GM12875 (cell line): ENCODE results near the gene APP.

ENCODE experiments used
- H3K4me3 ChIP-seq: one replicate; pipeline ENCODE4 v1.5.1; 2011; ENCODE audit warnings: low read depth, low read length, control low read depth
- TF ChIP-seq, protein P1 (sequence below): IDR thresholded peaks from 2 replicates; pipeline ENCODE4 v1.5.1; 2011; ENCODE audit warnings: low read depth, mild to moderate bottlenecking, control low read depth, inconsistent platforms, low read length, moderate library complexity, borderline replicate concordance; ENCODE audit not compliant: insufficient read depth

APP gene

GRCh38 chr21:26106562-26106961 lies 64.0 kb downstream of the APP start:
- H3K4me3 ChIP-seq, result no peak overlapping the region

DNA sequence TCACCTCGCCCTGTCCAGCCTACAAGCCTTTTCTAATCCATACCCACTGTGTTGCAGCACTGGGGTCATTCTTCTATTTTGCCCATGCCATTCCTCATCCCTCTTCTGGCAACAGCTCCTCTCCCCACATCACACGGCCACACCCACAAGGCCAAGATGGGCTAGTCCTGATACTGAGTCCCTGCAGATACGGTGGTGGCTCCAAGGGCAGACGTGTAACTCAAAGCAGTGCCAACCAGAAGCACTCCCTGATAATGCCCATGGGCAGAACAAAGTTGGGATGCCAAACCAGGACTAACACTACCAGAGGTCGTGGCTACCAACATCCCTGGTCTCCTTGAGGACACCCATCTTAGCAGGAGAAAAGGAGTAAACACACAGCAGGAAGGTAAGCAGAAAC lies 64.8 kb downstream of the APP start:
- H3K4me3 ChIP-seq, result no peak overlapping the region
- TF ChIP-seq, protein P1, sequence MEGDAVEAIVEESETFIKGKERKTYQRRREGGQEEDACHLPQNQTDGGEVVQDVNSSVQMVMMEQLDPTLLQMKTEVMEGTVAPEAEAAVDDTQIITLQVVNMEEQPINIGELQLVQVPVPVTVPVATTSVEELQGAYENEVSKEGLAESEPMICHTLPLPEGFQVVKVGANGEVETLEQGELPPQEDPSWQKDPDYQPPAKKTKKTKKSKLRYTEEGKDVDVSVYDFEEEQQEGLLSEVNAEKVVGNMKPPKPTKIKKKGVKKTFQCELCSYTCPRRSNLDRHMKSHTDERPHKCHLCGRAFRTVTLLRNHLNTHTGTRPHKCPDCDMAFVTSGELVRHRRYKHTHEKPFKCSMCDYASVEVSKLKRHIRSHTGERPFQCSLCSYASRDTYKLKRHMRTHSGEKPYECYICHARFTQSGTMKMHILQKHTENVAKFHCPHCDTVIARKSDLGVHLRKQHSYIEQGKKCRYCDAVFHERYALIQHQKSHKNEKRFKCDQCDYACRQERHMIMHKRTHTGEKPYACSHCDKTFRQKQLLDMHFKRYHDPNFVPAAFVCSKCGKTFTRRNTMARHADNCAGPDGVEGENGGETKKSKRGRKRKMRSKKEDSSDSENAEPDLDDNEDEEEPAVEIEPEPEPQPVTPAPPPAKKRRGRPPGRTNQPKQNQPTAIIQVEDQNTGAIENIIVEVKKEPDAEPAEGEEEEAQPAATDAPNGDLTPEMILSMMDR, result no peak

More at GRCh38 chr21:26106562-26106961, 64.0 kb downstream of the APP start:
- TF ChIP-seq, protein P1, result no peak

DNA sequence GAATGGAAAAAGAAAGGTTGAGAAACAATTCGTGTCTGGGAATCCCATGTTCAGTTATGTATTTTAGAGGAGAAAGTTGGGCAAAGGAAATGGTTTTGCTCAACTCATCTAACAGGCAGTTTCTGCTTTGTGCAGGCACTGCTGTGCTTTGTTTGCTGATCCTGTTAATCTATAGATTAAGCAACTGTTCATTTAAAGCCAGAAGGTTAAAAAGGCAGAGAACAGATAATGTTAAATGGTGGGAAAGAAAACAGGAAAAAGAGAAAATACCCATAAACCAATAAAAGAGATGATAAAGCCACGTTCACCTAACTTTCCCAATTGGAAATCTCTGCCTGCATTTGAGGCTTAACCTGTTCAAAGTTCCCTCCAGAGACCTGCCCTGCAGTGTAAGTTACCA lies 70.0 kb downstream of the APP start:
- TF ChIP-seq, protein P1, result no peak

DNA sequence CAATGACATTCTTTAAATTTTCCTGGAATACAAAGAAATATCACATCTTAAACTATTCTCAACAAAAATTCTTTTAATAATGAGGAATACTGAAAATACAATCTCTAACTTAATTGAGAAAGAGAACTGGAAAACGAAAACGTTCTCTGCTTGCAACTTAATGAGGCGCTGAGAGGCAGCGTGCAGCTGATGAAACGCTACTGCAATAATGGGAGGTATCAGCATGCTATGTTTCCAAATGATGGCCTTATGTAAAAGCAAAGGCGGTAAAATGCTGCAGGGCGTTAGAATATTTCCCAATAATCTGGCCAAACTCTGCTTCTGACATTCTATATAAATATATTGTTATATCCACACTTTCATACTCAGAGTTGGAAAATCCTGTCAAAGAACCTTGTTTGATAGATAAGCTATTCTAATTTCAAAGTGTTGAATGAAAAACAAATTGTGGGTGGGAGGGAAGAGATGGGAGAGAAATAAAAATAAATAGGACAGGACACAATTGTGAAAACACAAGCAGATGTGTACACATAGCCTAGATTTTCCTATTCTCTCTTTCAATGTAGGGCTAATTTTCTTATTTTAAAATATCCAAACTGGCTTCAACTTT lies 70.9 kb downstream of the APP start:
- H3K4me3 ChIP-seq, result no peak overlapping the region
- TF ChIP-seq, protein P1, result no peak

More for the DNA sequence above, 70.0 kb downstream of the APP start:
- no peak overlapping the region for H3K4me3 ChIP-seq

DNA sequence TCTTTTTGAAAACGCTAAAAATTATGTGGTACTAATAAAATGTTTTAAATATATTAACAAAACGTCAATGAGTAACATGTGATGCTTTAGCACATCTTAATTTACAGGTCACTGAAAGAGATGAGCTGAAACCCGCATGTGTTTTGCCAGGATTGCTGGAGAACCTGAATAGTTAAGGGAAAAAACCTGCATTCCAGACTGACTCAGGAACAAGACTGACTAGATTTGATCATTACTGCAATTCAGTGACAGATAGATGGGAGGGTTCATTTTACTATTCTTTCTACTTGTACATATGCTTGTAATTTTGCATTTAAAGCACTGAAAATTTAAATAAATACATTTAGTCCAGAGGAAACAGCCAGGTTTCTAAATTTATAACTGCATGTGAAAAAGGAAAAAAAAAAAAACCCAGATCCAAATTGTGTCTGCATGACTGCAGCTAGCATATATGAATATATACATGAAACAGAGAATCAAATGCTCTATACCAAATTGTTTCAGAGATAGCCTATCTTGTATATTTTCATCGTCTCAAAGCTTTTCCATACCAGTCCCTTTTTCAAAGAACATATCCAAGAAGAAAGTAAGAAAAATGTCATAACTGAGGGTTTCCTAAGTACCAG lies 71.7 kb downstream of the APP start:
- H3K4me3 ChIP-seq, result no peak overlapping the region

DNA sequence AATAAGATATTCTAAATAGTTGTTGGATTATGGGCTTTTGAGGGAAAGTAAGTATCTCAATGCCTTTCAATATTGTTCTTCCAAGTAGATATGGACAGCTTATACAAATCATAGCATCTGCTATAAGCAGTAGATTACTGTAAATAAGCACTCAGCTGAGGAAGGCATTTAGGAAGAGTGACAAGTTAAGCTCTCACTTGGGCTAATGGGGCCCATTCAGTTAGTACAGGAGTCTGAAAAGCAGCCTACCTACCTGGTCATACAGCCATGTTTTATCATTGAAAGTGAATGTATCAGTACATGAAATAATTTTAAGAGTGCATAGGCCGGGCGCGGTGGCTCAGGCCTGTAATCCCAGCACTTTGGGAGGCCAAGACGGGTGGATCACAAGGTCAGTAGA lies 73.1 kb downstream of the APP start:
- TF ChIP-seq, protein P1, result no peak
- no peak overlapping the region for H3K4me3 ChIP-seq

More for the DNA sequence above, 71.7 kb downstream of the APP start:
- TF ChIP-seq, protein P1, result no peak
